GM18526 (cell line): ENCODE measurements around the gene ENDOG.

Experiments
- POLR2A ChIP-seq: IDR thresholded peaks from 3 replicates; pipeline ENCODE4 v1.6.1; 2011; ENCODE audit not compliant: insufficient read length; ENCODE audit errors: extremely low read depth

ENDOG gene

GRCh38 chr9:128821584-128822406 lies 3.5 kb downstream of the ENDOG start:
- TF ChIP-seq POLR2A = peak; percentile 7

- no peak for TF ChIP-seq POLR2A
Observed at GRCh38 chr9:128822407-128823042, 4.2 kb downstream of the ENDOG start.

- TF ChIP-seq POLR2A = no peak
Observed at GRCh38 chr9:128823362-128823902, 5.1 kb downstream of the ENDOG start.

- TF ChIP-seq POLR2A = no peak
Observed at GRCh38 chr9:128823903-128824406, 5.7 kb downstream of the ENDOG start.

- no peak for TF ChIP-seq POLR2A
Observed at GRCh38 chr9:128824911-128825310, 6.6 kb downstream of the ENDOG start.

- TF ChIP-seq POLR2A = no peak
Observed at GRCh38 chr9:128825923-128826700, 7.8 kb downstream of the ENDOG start.

- TF ChIP-seq POLR2A = no peak
Observed at GRCh38 chr9:128828267-128828666, 10.0 kb downstream of the ENDOG start.

GRCh38 chr9:128828719-128829452 lies 10.6 kb downstream of the ENDOG start:
- TF ChIP-seq POLR2A = no peak

GRCh38 chr9:128829477-128830251 lies 11.4 kb downstream of the ENDOG start, which contains the start of gene SPOUT1:
Gene SPOUT1 (minus strand): TSS chr9:128829794. CDS start chr9:128829780, 14 bp downstream.
- peak; percentile 91 for TF ChIP-seq POLR2A

GRCh38 chr9:128833696-128834095 lies 15.4 kb downstream of the ENDOG start:
- no peak for TF ChIP-seq POLR2A

GRCh38 chr9:128835246-128836210 lies 17.2 kb downstream of the ENDOG start:
- no peak for TF ChIP-seq POLR2A

GRCh38 chr9:128836509-128837145 lies 18.3 kb downstream of the ENDOG start:
- no peak for TF ChIP-seq POLR2A
